HG02571 (cell line): Measurements from ENCODE around the gene RAPGEF1.
"Not testable (repeated sequence)": the region's sequence is repeated elsewhere in the genome, so short reads cannot be mapped to it uniquely, and the experiment has no call there.

Experiments used
- ATAC-seq: cut with Tn5 transposase; IDR thresholded peaks from one replicate; pipeline ENCODE4 v1.9.1; 2021; ENCODE audit warnings: mild to moderate bottlenecking, moderate library complexity; ENCODE audit not compliant: unreplicated experiment

RAPGEF1 gene

GRCh38 chr9:131709010-131709770 lies 30.7 kb downstream of the RAPGEF1 start:
- not testable (repeated sequence) for ATAC-seq

- ATAC-seq = no peak
Measured at GRCh38 chr9:131708226-131709002, 31.5 kb downstream of the RAPGEF1 start.

- no peak for ATAC-seq
Measured at GRCh38 chr9:131707733-131708157, 32.1 kb downstream of the RAPGEF1 start.

GRCh38 chr9:131707050-131707449 lies 32.8 kb downstream of the RAPGEF1 start:
- ATAC-seq = no peak

- no peak for ATAC-seq
Measured at GRCh38 chr9:131706608-131706970, 33.3 kb downstream of the RAPGEF1 start.

- no peak for ATAC-seq
Measured at GRCh38 chr9:131704988-131705387, 34.9 kb downstream of the RAPGEF1 start.

- ATAC-seq = no peak
Measured at GRCh38 chr9:131704141-131704983, 35.5 kb downstream of the RAPGEF1 start.

GRCh38 chr9:131703697-131704096 lies 36.2 kb downstream of the RAPGEF1 start:
- ATAC-seq = no peak

GRCh38 chr9:131702911-131703310 lies 37.0 kb downstream of the RAPGEF1 start:
- no peak for ATAC-seq

- ATAC-seq = no peak
Measured at GRCh38 chr9:131701789-131702337, 38.0 kb downstream of the RAPGEF1 start.

- ATAC-seq = no peak
Measured at GRCh38 chr9:131701436-131701781, 38.5 kb downstream of the RAPGEF1 start.

GRCh38 chr9:131700765-131701435 lies 39.0 kb downstream of the RAPGEF1 start:
- no peak for ATAC-seq

- ATAC-seq = no peak
Measured at GRCh38 chr9:131700076-131700475, 39.8 kb downstream of the RAPGEF1 start.

- ATAC-seq = no peak
Measured at GRCh38 chr9:131698618-131698985, 41.3 kb downstream of the RAPGEF1 start.

- no peak for ATAC-seq
Measured at GRCh38 chr9:131697908-131698617, 41.8 kb downstream of the RAPGEF1 start.

GRCh38 chr9:131697097-131697496 lies 42.8 kb downstream of the RAPGEF1 start:
- no peak for ATAC-seq

GRCh38 chr9:131695836-131696460 lies 43.9 kb downstream of the RAPGEF1 start:
- no peak for ATAC-seq

GRCh38 chr9:131695366-131695765 lies 44.5 kb downstream of the RAPGEF1 start:
- no peak for ATAC-seq
